Ishikawa (cell line): ENCODE measurements around the gene DLST.

ENCODE experiments used
- CEBPB ChIP-seq: IDR thresholded peaks from 2 replicates; pipeline ENCODE4 v1.6.1; 2012
- CREB1 ChIP-seq: IDR thresholded peaks from 2 replicates; pipeline ENCODE4 v1.6.1; 2012; ENCODE audit warnings: low read depth
- EGR1 ChIP-seq: IDR thresholded peaks from 2 replicates; pipeline ENCODE4 v1.6.1; 2012
- EP300 ChIP-seq: IDR thresholded peaks from 2 replicates; pipeline ENCODE4 v1.6.1; 2012; ENCODE audit warnings: borderline replicate concordance
- FOXM1 ChIP-seq: IDR thresholded peaks from 2 replicates; pipeline ENCODE4 v1.6.1; 2012; ENCODE audit warnings: low read depth, borderline replicate concordance
- NFIC ChIP-seq: IDR thresholded peaks from 2 replicates; pipeline ENCODE4 v1.6.1; 2012
- RAD21 ChIP-seq: IDR thresholded peaks from 2 replicates; pipeline ENCODE4 v1.6.1; 2012; ENCODE audit warnings: low read depth
- TAF1 ChIP-seq: IDR thresholded peaks from 2 replicates; pipeline ENCODE4 v1.6.1; 2012; ENCODE audit warnings: low read depth, mild to moderate bottlenecking
- TCF12 ChIP-seq: IDR thresholded peaks from 2 replicates; pipeline ENCODE4 v1.6.1; 2012; ENCODE audit warnings: low read depth
- TEAD4 ChIP-seq: IDR thresholded peaks from 2 replicates; pipeline ENCODE4 v1.6.1; 2012
- YY1 ChIP-seq: IDR thresholded peaks from 2 replicates; pipeline ENCODE4 v1.6.1; 2012; ENCODE audit warnings: low read depth
- ZBTB7A ChIP-seq: IDR thresholded peaks from 2 replicates; pipeline ENCODE4 v1.6.1; 2012; ENCODE audit warnings: low read depth
- TF ChIP-seq, protein P1 (sequence below): IDR thresholded peaks from 2 replicates; pipeline ENCODE4 v1.6.1; 2012; ENCODE audit warnings: low read depth, mild to moderate bottlenecking
- TF ChIP-seq, protein P2 (sequence below): IDR thresholded peaks from 2 replicates; pipeline ENCODE4 v1.6.1; 2012
- TF ChIP-seq, protein P3 (sequence below): IDR thresholded peaks from 2 replicates; pipeline ENCODE4 v1.6.1; 2012

DLST gene

DNA sequence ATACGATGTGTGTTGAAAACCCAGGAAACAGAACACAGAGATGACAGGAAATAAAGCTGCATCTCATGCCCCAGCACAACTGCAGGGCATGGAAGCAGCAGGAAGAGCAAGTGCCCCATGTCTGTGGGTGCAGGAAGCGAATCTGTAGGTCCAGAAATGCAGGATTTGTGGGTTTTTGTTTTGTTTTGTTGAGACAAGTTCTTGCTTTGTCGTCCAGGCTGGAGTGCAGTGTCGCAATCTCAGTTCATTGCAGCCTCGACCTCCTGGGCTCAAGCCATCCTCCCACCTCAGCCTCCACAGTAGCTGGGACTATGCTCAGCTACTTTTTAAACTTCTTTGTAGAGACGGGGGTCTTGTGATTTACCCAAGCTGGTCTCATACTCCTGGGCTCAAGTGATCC is 47.5 kb downstream of the DLST start:
- no peak for TF ChIP-seq CEBPB

DNA sequence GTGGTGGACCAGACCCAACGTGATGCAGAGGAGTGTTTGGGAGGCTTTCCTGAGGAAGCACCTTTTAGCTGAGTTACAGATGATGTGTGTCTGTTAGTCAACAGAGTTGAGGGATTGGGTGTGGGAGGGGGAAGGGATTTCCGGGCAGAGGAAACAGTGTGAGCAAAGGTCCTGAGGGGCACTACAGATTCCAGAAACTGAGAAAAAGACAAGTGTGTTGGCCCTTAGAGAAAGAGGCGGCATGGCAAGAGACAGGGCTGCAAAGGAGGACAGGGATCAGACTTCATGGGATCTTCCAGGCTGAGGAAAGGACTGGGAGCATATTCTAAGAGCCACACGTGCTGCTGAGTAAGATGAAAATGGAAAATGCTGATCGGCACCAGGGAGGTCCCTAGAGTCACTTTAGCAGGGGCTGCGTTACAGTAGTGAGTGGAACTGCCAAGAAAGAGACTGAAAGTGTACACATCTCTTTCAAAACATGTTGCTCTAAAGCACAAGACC is 50.7 kb downstream of the DLST start:
- TF ChIP-seq FOXM1: no peak
- TF ChIP-seq CEBPB: no peak
- TF ChIP-seq RAD21: no peak
- TF ChIP-seq TAF1: no peak
- no peak for TF ChIP-seq ZBTB7A
- TF ChIP-seq CREB1: no peak
- TF ChIP-seq, protein P1, sequence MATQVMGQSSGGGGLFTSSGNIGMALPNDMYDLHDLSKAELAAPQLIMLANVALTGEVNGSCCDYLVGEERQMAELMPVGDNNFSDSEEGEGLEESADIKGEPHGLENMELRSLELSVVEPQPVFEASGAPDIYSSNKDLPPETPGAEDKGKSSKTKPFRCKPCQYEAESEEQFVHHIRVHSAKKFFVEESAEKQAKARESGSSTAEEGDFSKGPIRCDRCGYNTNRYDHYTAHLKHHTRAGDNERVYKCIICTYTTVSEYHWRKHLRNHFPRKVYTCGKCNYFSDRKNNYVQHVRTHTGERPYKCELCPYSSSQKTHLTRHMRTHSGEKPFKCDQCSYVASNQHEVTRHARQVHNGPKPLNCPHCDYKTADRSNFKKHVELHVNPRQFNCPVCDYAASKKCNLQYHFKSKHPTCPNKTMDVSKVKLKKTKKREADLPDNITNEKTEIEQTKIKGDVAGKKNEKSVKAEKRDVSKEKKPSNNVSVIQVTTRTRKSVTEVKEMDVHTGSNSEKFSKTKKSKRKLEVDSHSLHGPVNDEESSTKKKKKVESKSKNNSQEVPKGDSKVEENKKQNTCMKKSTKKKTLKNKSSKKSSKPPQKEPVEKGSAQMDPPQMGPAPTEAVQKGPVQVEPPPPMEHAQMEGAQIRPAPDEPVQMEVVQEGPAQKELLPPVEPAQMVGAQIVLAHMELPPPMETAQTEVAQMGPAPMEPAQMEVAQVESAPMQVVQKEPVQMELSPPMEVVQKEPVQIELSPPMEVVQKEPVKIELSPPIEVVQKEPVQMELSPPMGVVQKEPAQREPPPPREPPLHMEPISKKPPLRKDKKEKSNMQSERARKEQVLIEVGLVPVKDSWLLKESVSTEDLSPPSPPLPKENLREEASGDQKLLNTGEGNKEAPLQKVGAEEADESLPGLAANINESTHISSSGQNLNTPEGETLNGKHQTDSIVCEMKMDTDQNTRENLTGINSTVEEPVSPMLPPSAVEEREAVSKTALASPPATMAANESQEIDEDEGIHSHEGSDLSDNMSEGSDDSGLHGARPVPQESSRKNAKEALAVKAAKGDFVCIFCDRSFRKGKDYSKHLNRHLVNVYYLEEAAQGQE: no peak
- no peak for TF ChIP-seq TEAD4
- no peak for TF ChIP-seq YY1
- no peak for TF ChIP-seq EGR1
- no peak for TF ChIP-seq TCF12
- TF ChIP-seq EP300: no peak
- no peak for TF ChIP-seq NFIC
- TF ChIP-seq, protein P2, sequence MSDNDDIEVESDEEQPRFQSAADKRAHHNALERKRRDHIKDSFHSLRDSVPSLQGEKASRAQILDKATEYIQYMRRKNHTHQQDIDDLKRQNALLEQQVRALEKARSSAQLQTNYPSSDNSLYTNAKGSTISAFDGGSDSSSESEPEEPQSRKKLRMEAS: no peak
- TF ChIP-seq, protein P3, sequence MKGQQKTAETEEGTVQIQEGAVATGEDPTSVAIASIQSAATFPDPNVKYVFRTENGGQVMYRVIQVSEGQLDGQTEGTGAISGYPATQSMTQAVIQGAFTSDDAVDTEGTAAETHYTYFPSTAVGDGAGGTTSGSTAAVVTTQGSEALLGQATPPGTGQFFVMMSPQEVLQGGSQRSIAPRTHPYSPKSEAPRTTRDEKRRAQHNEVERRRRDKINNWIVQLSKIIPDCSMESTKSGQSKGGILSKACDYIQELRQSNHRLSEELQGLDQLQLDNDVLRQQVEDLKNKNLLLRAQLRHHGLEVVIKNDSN: no peak

DNA sequence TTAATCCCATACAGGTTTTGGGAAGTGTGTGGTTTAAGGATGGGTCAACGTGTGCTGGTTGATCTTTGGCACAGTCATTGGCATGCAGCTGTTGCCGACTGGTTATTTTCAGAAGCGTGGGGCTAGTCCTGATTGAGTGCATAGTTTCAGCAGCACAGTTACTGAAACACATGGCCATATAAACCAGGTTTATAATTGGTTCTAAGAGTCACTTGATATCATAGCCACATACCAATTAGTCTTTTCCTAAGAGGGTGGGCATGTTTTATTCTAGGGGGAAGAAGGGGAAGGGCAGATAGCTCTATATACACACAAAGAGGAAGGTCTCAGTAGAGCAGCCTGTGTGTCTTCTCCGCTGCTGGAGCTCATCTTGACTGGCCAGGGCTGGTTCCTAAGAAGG is 52.3 kb downstream of the DLST start:
- TF ChIP-seq TCF12: no peak
- no peak for TF ChIP-seq CEBPB
- no peak for TF ChIP-seq TEAD4
- TF ChIP-seq, protein P3: no peak
- TF ChIP-seq FOXM1: no peak
- TF ChIP-seq CREB1: no peak
- TF ChIP-seq RAD21: no peak
- no peak for TF ChIP-seq EP300
- TF ChIP-seq, protein P2: no peak
- no peak for TF ChIP-seq ZBTB7A
- no peak for TF ChIP-seq YY1
- TF ChIP-seq, protein P1: no peak
- TF ChIP-seq EGR1: no peak
- no peak for TF ChIP-seq NFIC
- no peak for TF ChIP-seq TAF1

DNA sequence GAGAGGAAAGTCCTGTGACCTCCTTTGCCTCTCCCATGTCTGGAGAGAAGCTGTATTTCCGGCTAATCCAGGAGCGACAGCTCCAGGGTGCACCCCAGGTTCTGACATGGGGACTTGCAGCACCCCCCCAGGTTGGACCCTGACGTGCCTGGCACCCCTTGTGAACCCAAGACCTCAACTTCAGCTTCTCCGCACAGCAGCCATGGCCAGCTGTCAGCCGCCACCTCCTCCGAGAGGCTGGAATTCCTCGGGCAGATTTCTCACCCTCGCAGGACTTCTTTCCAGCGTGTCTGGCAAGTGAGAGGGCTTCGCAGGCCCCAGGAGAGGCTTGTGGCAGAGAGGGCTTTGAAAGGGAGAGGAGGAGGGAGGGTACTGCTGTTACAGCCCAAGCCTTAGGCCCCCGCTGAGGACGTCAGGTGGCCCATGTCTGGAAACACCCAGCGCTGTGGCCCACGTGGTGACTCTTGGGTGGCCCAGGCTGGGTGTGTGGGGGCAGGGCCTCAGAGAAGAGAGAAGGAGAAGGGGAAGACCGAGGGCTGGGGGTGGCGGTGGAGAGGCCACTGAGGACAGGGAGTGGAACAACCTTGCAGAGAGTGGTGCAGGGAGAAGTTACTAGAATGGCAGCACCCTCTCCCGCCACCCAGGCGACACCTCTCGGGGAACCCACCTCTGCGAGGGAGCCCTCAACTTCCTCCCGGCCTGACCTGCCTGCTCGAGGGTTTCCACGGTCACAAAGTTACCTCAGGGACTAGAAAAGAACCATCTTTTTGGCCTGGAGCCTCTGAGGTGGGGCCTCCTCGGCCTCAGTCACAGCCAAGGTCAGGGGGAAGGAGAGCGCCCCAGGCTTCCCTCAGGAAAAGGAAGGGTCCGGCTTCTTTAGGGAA is 53.0 kb downstream of the DLST start:
- no peak for TF ChIP-seq EGR1
- no peak for TF ChIP-seq FOXM1
- TF ChIP-seq TEAD4: no peak
- no peak for TF ChIP-seq YY1
- no peak for TF ChIP-seq ZBTB7A
- TF ChIP-seq TCF12: no peak
- TF ChIP-seq TAF1: no peak
- no peak for TF ChIP-seq EP300
- no peak for TF ChIP-seq CREB1
- TF ChIP-seq, protein P3: no peak

DNA sequence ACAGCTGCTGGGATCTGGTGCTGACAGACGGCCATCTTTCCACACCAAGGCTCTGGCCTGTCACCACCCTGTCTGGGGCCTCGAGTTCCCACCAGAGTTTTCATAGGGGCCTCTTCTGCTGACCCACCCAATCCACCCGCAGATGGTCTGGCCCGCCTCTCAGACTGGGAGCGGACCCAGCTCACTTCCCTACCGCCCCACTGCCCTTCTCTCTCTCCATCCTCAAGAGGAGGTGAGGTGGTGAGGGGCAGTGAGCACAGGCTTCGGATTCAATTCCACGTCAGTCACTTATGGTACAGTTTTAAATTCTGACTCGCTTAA is 53.6 kb downstream of the DLST start:
- TF ChIP-seq TAF1 (no peak), ZBTB7A (no peak), TCF12 (no peak), EP300 (no peak), EGR1 (no peak), TEAD4 (no peak), CREB1 (no peak), FOXM1 (no peak), NFIC (no peak), RAD21 (no peak), YY1 (no peak), CEBPB (no peak)
- TF ChIP-seq, protein P3: no peak
- TF ChIP-seq, protein P2: no peak
- TF ChIP-seq, protein P1: no peak
